Glutamatergic neuron (in vitro differentiated cells): Measurements from ENCODE around the gene HDAC4. TPM values are rescaled to one million over a fixed set of nuclear protein-coding genes. Genes with fewer than 3 reads are reported as not detected.

Source experiments
- DNase-seq: peaks from one replicate; pipeline ENCODE4 v3.0.0; 2022
- H3K27ac Mint-ChIP-seq: one replicate; pipeline ENCODE4 v1.8.0; 2020; ENCODE audit warnings: mild to moderate bottlenecking, mixed read lengths, inconsistent platforms; ENCODE audit not compliant: unreplicated experiment
- H3K27me3 Mint-ChIP-seq: one replicate; pipeline ENCODE4 v1.8.0; 2020; ENCODE audit warnings: mild to moderate bottlenecking, moderate library complexity, mixed read lengths, inconsistent platforms; ENCODE audit not compliant: unreplicated experiment
- H3K36me3 Mint-ChIP-seq: one replicate; pipeline ENCODE4 v1.8.0; 2020; ENCODE audit warnings: mild to moderate bottlenecking, mixed read lengths, inconsistent platforms; ENCODE audit not compliant: unreplicated experiment
- H3K4me1 Mint-ChIP-seq: one replicate; pipeline ENCODE4 v1.8.0; 2020; ENCODE audit warnings: mild to moderate bottlenecking, low read depth, mixed read lengths, inconsistent platforms; ENCODE audit not compliant: unreplicated experiment
- H3K4me3 Mint-ChIP-seq: one replicate; pipeline ENCODE4 v1.8.0; 2020; ENCODE audit warnings: mild to moderate bottlenecking, mixed read lengths, inconsistent platforms; ENCODE audit not compliant: unreplicated experiment
- H3K9me3 Mint-ChIP-seq: one replicate; pipeline ENCODE4 v1.8.0; 2020; ENCODE audit warnings: mild to moderate bottlenecking, moderate library complexity, mixed read lengths, inconsistent platforms; ENCODE audit not compliant: unreplicated experiment
- CTCF ChIP-seq: fragments of 200-600 bp; sonication (generic); IDR thresholded peaks from one replicate; pipeline ENCODE4 v1.5.0; 2021; ENCODE audit not compliant: partially characterized antibody, unreplicated experiment
- total RNA-seq: library from RNA; stranded (reverse); fragmentation: NEBNext Ultra II Directional; extraction: Animal tissue kit (Norgen Biotek cat#: 25700); gene quantifications from one replicate; pipeline ENCODE4 v1.2.1, GENCODE V29; 2021; ENCODE audit not compliant: unreplicated experiment

Gene HDAC4
- total RNA-seq, 1 donor from 2014 or later, result 90.6 TPM

GRCh38 chr2:239443666-239444567 lies 43.1 kb upstream of the HDAC4 start:
- TF ChIP-seq CTCF, result no peak
- Mint-ChIP-seq H3K27me3 (peaks cover 5% of the 10 kb centered on the region), H3K9me3 (peaks cover 12% of the 10 kb centered on the region), H3K4me3 (no peak overlapping the region), H3K4me1 (peaks cover 26% of the 10 kb centered on the region), H3K36me3 (peaks cover 25% of the 10 kb centered on the region), H3K27ac (no peak overlapping the region)
- no peak for DNase-seq

GRCh38 chr2:239443102-239443620 lies 42.3 kb upstream of the HDAC4 start:
- Mint-ChIP-seq H3K4me3 (no peak overlapping the region), H3K27ac (no peak overlapping the region), H3K9me3 (peaks cover 12% of the 10 kb centered on the region), H3K4me1 (peaks cover 30% of the 10 kb centered on the region), H3K27me3 (peaks cover 5% of the 10 kb centered on the region), H3K36me3 (peaks cover 22% of the 10 kb centered on the region)
- no peak for DNase-seq
- TF ChIP-seq CTCF, result no peak

GRCh38 chr2:239442192-239442591 lies 41.4 kb upstream of the HDAC4 start:
- peak overlapping the region; percentile 80 for H3K27ac Mint-ChIP-seq

GRCh38 chr2:239441261-239442078 lies 40.6 kb upstream of the HDAC4 start:
- peak overlapping the region; percentile 14 for H3K4me3 Mint-ChIP-seq
- peak; percentile 53 for DNase-seq
- no peak for TF ChIP-seq CTCF
- H3K4me1 Mint-ChIP-seq, result peaks cover 30% of the 10 kb centered on the region
- H3K27ac Mint-ChIP-seq, result peak overlapping the region; percentile 80
- peaks cover 7% of the 10 kb centered on the region for H3K27me3 Mint-ChIP-seq
- H3K9me3 Mint-ChIP-seq, result peaks cover 14% of the 10 kb centered on the region
- H3K36me3 Mint-ChIP-seq, result peaks cover 14% of the 10 kb centered on the region

More at GRCh38 chr2:239442192-239442591, 41.4 kb upstream of the HDAC4 start:
- H3K9me3 Mint-ChIP-seq, result peaks cover 10% of the 10 kb centered on the region
- H3K4me3 Mint-ChIP-seq, result no peak overlapping the region
- TF ChIP-seq CTCF, result no peak
- DNase-seq, result no peak
- peaks cover 21% of the 10 kb centered on the region for H3K36me3 Mint-ChIP-seq
- peaks cover 5% of the 10 kb centered on the region for H3K27me3 Mint-ChIP-seq
- peaks cover 30% of the 10 kb centered on the region for H3K4me1 Mint-ChIP-seq
